ENCODE results near the gene USP46. TPM values are rescaled to one million over a fixed set of nuclear protein-coding genes. Genes with fewer than 3 reads are reported as not detected.

USP46 gene
- total RNA-seq, 1 donor from 2014 or later: 76.4 TPM

- Histone ChIP-seq H3K4me1 (no peaks in the 10 kb centered on the region), H3K36me3 (no peaks in the 10 kb centered on the region), H3K27ac (replicated peaks) (no peak overlapping the region), H3K27me3 (ENCODE audit: low read depth) (no peaks in the 10 kb centered on the region), H3K9me3 (replicated peaks) (no peaks in the 10 kb centered on the region), H3K4me3 (no peak overlapping the region)
- DNase-seq: no peak
- no peak for TF ChIP-seq CTCF (IDR thresholded peaks at IDR 0.05; ENCODE audit: borderline replicate concordance)
- intact Hi-C loops (cut with micrococcal nuclease): no loop called here
Measured at GRCh38 chr4:52676536-52676935, 17.4 kb upstream of the USP46 start.

GRCh38 chr4:52675111-52675510 lies 16.0 kb upstream of the USP46 start:
- intact Hi-C loops (cut with micrococcal nuclease): no loop called here
- H3K9me3 ChIP-seq (replicated peaks): no peaks in the 10 kb centered on the region
- no peak for TF ChIP-seq CTCF (IDR thresholded peaks at IDR 0.05; ENCODE audit: borderline replicate concordance)
- no peaks in the 10 kb centered on the region for H3K4me1 ChIP-seq
- no peak for DNase-seq
- no peak overlapping the region for H3K4me3 ChIP-seq
- no peaks in the 10 kb centered on the region for H3K36me3 ChIP-seq
- no peak overlapping the region for H3K27ac ChIP-seq (replicated peaks)
- H3K27me3 ChIP-seq (ENCODE audit: low read depth): no peaks in the 10 kb centered on the region

- no peaks in the 10 kb centered on the region for H3K9me3 ChIP-seq (replicated peaks)
- no peak overlapping the region for H3K4me3 ChIP-seq
- H3K27me3 ChIP-seq (ENCODE audit: low read depth): no peaks in the 10 kb centered on the region
- TF ChIP-seq CTCF (IDR thresholded peaks at IDR 0.05; ENCODE audit: borderline replicate concordance): no peak
- no peak for DNase-seq
- H3K4me1 ChIP-seq: no peaks in the 10 kb centered on the region
- H3K27ac ChIP-seq (replicated peaks): no peak overlapping the region
- intact Hi-C loops (cut with micrococcal nuclease): no loop called here
- no peaks in the 10 kb centered on the region for H3K36me3 ChIP-seq
Measured at GRCh38 chr4:52670739-52671138, 11.6 kb upstream of the USP46 start.

- H3K27ac ChIP-seq (replicated peaks): no peak overlapping the region
- no peaks in the 10 kb centered on the region for H3K4me1 ChIP-seq
- no peak for TF ChIP-seq CTCF (IDR thresholded peaks at IDR 0.05; ENCODE audit: borderline replicate concordance)
- H3K9me3 ChIP-seq (replicated peaks): no peaks in the 10 kb centered on the region
- no peak for DNase-seq
- H3K4me3 ChIP-seq: no peak overlapping the region
- no peaks in the 10 kb centered on the region for H3K36me3 ChIP-seq
- intact Hi-C loops (cut with micrococcal nuclease): no loop called here
- H3K27me3 ChIP-seq (ENCODE audit: low read depth): no peaks in the 10 kb centered on the region
Measured at GRCh38 chr4:52670121-52670520, 11.0 kb upstream of the USP46 start.

GRCh38 chr4:52665592-52665991 lies 6.5 kb upstream of the USP46 start:
- peak; percentile 49 for TF ChIP-seq CTCF (IDR thresholded peaks at IDR 0.05; ENCODE audit: borderline replicate concordance)
- H3K4me1 ChIP-seq: peaks cover 28% of the 10 kb centered on the region
- intact Hi-C loops (cut with micrococcal nuclease): no loop called here
- no peak overlapping the region for H3K4me3 ChIP-seq
- H3K36me3 ChIP-seq: peaks cover 8% of the 10 kb centered on the region
- no peak for DNase-seq
- no peak overlapping the region for H3K27ac ChIP-seq (replicated peaks)
- H3K9me3 ChIP-seq (replicated peaks): no peaks in the 10 kb centered on the region
- no peaks in the 10 kb centered on the region for H3K27me3 ChIP-seq (ENCODE audit: low read depth)

- intact Hi-C loops (cut with micrococcal nuclease): no loop called here
Measured at GRCh38 chr4:52664479-52664878, 5.4 kb upstream of the USP46 start.

More at GRCh38 chr4:52664479-52664878, 5.4 kb upstream of the USP46 start:
- TF ChIP-seq CTCF (IDR thresholded peaks at IDR 0.05; ENCODE audit: borderline replicate concordance): no peak
- H3K9me3 ChIP-seq (replicated peaks): no peaks in the 10 kb centered on the region
- H3K27me3 ChIP-seq (ENCODE audit: low read depth): no peaks in the 10 kb centered on the region
- H3K27ac ChIP-seq (replicated peaks): no peak overlapping the region
- DNase-seq: no peak
- H3K4me3 ChIP-seq: no peak overlapping the region
- H3K4me1 ChIP-seq: peaks cover 37% of the 10 kb centered on the region
- H3K36me3 ChIP-seq: peaks cover 8% of the 10 kb centered on the region
